Spleen (tissue), 7 donors: ENCODE data around the gene BTAF1.

Source experiments
- CTCF ChIP-seq, 11 experiments: fragments of 200-600 bp in 7 of 11; fragments of 450-650 bp in 4 of 11; sonication (generic) in 4 of 11; IDR thresholded peaks in 8 of 11; conservative IDR thresholded peaks in 3 of 11; 1 replicate in 7 of 11; 2 replicates in 4 of 11; pipeline versions ENCODE4 v1.4.0 to v1.8.0; 2016 to 2021; ENCODE audit warnings: antibody characterized with exemption in 11 of 11, inconsistent platforms in 4 of 11, mild to moderate bottlenecking in 1 of 11
- POLR2AphosphoS5 ChIP-seq, 3 donors: sonication (generic); formaldehyde crosslinking; IDR thresholded peaks; one replicate each; pipeline ENCODE4 v1.5.1; 2017; ENCODE audit warnings: antibody characterized with exemption in 3 of 3
- donor health status: DM: no; HTN: no; CAD: no; lungs with moderate emphysema.
- donor health status: DM: no; HTN: no; CAD: no.
- donor health status: DM: no; HTN: no; CAD: no.

GRCh38 chr10:91910467-91910866 is 13.1 kb upstream of the BTAF1 start:
- no peak for TF ChIP-seq CTCF (IDR thresholded peaks at IDR 0.05 in 8 of 11, conservative IDR thresholded peaks at IDR 0.05 in 3 of 11)
- no peak for TF ChIP-seq POLR2AphosphoS5 (IDR thresholded peaks at IDR 0.05)
